Neural crest cell (in vitro differentiated cells): ENCODE measurements around the gene DHRS4. TPM values are rescaled to one million over a fixed set of nuclear protein-coding genes. Genes with fewer than 3 reads are reported as not detected.
"Not testable (repeated sequence)": the region's sequence is repeated elsewhere in the genome, so short reads cannot be mapped to it uniquely, and the experiment has no call there.

Source experiments
- DNase-seq: peaks from one replicate; pipeline ENCODE4 v3.0.0; 2021; ENCODE audit warnings: low read depth, mixed read lengths, low spot score
- H3K27ac Mint-ChIP-seq: one replicate; pipeline ENCODE4 v1.8.0; 2021; ENCODE audit warnings: mild to moderate bottlenecking, mixed read lengths; ENCODE audit not compliant: unreplicated experiment
- H3K27me3 Mint-ChIP-seq: 2 replicates; pipeline ENCODE4 v1.8.0; 2021; ENCODE audit warnings: low read depth, mild to moderate bottlenecking, mixed read lengths
- H3K36me3 Mint-ChIP-seq: 2 replicates; pipeline ENCODE4 v1.8.0; 2021; ENCODE audit warnings: low read depth, mild to moderate bottlenecking, mixed read lengths
- H3K4me1 Mint-ChIP-seq: 2 replicates; pipeline ENCODE4 v1.8.0; 2021; ENCODE audit warnings: mixed read lengths
- H3K4me3 Mint-ChIP-seq: one replicate; pipeline ENCODE4 v1.8.0; 2021; ENCODE audit warnings: mild to moderate bottlenecking, mixed read lengths
- H3K9me3 Mint-ChIP-seq: 2 replicates; pipeline ENCODE4 v1.8.0; 2021; ENCODE audit warnings: mixed read lengths
- total RNA-seq: library from RNA; stranded (reverse); gene quantifications from 2 replicates; pipeline ENCODE4 v1.2.1, GENCODE V29; 2021
- TF ChIP-seq, protein P1 (sequence below): fragments of 200-600 bp; sonication (generic); conservative IDR thresholded peaks from 2 replicates; pipeline ENCODE4 v1.5.0; 2021; ENCODE audit warnings: antibody characterized with exemption, mild to moderate bottlenecking

The DHRS4 gene
- total RNA-seq, 1 donor from 2014 or later, result 17.4 TPM

DNA sequence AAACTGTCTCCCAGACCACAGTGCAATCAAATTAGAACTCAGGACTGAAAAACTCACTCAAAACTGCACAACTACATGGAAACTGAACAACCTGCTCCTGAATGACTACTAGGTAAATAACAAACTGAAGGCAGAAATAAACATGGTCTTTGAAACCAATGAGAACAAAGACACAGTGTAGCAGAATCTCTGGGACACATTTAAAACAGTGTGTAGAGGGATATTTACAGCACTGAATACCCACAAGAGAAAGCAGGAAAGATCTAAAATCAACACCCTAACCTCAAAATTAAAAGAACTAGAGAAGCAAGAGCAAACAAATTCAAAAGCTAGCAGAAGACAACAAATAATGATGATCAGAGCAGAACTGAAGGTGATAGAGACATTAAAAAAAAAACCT, 20.5 kb downstream of the DHRS4 start:
- Mint-ChIP-seq H3K9me3 (peaks cover 18% of the 10 kb centered on the region), H3K36me3 (peaks cover 40% of the 10 kb centered on the region)
- not testable (repeated sequence) for DNase-seq, H3K4me1 Mint-ChIP-seq, H3K27me3 Mint-ChIP-seq, H3K4me3 Mint-ChIP-seq, H3K27ac Mint-ChIP-seq

DNA sequence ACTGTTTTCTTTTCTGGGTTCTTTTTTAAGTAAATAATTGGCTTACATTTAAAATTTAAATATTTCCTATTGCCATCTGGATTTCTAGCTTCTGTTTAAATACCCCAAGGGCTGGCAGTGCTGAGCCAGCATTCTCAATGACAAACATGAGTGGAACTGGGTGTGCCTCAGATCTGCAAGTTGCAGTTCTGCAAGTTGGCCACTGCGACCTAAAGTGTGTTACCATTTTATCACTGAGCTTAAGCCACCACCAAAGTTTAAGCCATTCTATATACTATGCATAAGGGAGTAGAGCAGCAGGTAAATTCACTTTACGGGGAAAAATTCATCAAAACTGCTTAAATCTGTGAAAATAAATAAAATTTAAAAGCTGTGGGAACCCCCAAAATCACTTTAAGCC, 23.6 kb downstream of the DHRS4 start:
- H3K4me3 Mint-ChIP-seq, H3K4me1 Mint-ChIP-seq, H3K27me3 Mint-ChIP-seq, H3K27ac Mint-ChIP-seq, DNase-seq: not testable (repeated sequence)
- Mint-ChIP-seq H3K9me3 (peaks cover 23% of the 10 kb centered on the region), H3K36me3 (peaks cover 47% of the 10 kb centered on the region)
- TF ChIP-seq, protein P1, sequence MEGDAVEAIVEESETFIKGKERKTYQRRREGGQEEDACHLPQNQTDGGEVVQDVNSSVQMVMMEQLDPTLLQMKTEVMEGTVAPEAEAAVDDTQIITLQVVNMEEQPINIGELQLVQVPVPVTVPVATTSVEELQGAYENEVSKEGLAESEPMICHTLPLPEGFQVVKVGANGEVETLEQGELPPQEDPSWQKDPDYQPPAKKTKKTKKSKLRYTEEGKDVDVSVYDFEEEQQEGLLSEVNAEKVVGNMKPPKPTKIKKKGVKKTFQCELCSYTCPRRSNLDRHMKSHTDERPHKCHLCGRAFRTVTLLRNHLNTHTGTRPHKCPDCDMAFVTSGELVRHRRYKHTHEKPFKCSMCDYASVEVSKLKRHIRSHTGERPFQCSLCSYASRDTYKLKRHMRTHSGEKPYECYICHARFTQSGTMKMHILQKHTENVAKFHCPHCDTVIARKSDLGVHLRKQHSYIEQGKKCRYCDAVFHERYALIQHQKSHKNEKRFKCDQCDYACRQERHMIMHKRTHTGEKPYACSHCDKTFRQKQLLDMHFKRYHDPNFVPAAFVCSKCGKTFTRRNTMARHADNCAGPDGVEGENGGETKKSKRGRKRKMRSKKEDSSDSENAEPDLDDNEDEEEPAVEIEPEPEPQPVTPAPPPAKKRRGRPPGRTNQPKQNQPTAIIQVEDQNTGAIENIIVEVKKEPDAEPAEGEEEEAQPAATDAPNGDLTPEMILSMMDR, result peak; percentile 38

DNA sequence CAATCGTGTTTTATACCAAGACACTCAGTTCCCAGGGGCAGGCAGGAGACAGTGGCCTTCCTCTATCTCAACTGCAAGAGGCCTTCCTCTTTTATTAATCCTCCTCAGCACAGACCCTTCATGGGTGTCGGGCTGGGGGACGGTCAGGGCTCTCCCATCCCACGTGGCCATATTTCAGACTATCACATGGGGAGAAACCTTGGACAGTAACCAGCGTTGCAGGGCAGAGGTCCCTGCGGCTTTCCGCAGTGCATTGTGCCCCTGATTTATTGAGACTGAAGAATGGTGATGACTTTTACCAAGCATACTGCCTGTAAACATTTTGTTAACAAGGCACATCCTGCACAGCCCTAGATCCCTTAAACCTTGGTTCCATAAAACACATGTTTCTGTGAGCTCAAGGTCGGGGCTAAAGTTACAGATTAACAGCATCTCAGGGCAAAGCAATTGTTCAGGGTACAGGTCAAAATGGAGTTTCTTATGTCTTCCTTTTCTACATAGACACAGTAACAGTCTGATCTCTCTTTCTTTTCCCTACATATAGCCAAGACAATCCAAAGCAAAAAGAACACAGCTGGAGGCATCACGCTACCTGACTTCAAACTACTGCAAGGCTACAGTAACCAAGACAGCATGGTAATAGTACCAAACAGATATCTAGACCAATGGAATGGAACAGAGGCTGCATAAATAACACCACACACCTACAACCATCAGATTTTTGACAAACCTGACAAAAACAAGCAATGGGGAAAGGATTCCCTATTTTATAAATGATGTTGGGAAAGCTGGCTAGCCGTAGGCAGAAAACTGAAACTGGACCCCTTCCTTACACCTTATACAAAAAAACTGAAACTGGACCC, 28.6 kb downstream of the DHRS4 start:
- not testable (repeated sequence) for H3K27me3 Mint-ChIP-seq, H3K4me1 Mint-ChIP-seq, H3K9me3 Mint-ChIP-seq, H3K27ac Mint-ChIP-seq, H3K4me3 Mint-ChIP-seq, DNase-seq
- H3K36me3 Mint-ChIP-seq, result peaks cover 30% of the 10 kb centered on the region

DNA sequence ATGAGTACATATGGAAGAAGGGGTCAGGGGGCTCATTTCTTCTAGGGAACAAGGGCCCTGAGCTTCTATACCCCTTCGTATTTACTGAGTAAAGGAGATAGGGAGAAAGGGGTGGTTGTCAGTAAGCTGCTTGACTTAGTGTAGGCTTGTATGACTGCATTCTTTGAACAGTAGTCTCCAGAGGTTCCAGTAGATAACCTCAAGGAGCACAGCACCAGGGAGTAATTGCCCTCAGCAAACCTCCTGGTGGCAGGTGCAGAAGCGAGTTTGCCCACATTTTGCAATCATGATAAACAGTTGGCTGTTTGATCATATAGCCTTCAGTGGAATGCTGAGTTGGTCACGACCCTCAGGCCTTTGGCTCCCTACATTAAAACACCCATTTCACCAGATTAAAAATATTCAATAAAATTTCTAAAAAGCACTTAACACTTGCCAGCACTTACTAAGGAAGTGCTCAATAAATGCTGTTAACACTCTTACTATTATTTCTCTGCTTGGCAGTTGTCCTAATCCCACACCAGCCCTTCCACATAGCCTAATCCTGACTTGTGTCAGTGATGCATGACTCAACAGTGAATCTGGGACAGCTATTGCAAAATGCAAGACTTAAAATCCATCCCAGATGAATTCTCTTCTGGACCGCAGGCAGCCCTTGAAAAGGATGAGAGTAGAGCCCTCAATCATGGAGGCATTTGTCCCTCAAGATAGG, 31.5 kb downstream of the DHRS4 start:
- peaks cover 8% of the 10 kb centered on the region for H3K9me3 Mint-ChIP-seq
- TF ChIP-seq, protein P1, result no peak
- H3K27me3 Mint-ChIP-seq, result no peaks in the 10 kb centered on the region
- no peak overlapping the region for H3K27ac Mint-ChIP-seq
- no peak overlapping the region for H3K4me3 Mint-ChIP-seq
- peaks cover 16% of the 10 kb centered on the region for H3K4me1 Mint-ChIP-seq
- DNase-seq, result no peak
- peaks cover 23% of the 10 kb centered on the region for H3K36me3 Mint-ChIP-seq

DNA sequence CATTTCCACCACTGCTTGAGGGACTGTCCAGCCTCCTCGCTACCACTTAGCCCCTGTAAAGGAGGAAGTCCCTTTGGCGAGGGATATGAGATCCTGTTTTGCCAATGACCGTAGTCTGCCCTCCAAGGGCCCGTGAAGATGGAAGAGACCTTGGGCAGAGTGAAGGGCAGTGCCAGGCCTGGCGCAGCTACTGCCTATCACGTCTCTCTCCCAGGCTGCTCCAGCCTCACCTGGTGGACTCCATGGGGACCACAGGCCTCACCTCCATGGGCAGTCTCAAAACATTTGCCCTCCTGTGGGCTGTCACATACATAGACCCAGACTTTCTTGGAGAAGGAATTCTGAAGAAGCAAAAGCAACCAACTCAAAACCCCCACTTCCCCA, 34.6 kb downstream of the DHRS4 start:
- Mint-ChIP-seq H3K4me1 (peaks cover 16% of the 10 kb centered on the region), H3K4me3 (peak overlapping the region; percentile 16)
- H3K9me3 Mint-ChIP-seq, H3K27me3 Mint-ChIP-seq, H3K36me3 Mint-ChIP-seq, H3K27ac Mint-ChIP-seq, DNase-seq: not testable (repeated sequence)

DNA sequence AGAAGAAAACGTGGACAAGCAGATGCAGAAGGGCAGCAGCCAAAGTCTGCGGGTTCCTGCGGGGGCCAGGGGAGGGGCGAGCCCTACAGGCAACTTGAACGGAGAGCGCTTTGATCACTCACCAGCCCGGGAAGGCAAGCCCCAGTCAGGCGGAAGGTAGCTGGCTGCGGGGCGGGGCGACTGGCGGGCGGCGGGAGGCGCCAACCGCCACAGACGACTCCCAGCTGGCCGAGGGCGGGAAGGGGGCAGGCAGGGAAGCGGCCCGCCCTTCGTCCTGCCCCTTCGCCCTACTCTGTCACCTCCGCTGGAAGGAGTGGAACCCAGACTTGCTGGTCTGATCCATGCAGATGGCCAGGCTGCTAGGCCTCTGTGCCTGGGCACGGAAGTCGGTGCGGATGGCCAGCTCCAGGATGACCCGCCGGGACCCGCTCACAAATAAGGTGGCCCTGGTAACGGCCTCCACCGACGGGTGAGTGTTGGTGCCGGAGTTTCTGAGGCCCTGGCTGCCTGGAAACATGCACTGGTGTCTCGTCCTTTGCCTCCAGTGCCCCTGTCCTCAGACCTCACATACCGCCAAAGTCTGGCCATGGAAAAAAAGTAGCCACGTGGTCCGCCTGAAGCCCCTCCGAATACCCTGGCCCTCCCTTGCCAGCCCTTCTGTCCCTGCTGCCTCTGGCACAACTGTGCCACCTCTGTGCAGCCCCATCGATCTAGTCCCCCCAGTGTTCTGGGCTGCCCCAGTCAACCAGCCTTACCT, 35.2 kb downstream of the DHRS4 start, which contains the start of gene DHRS4L2:
TSS of gene DHRS4L2 (plus strand) at position 323 of the 757 bp plus-strand sequence. CDS start at position 342, 19 bp downstream.
- Mint-ChIP-seq H3K27ac (peak within 1 kb of the TSS; percentile 50), H3K4me1 (peaks cover 16% of the 10 kb centered on the region), H3K4me3 (peak within 1 kb of the TSS; percentile 16)
- not testable (repeated sequence) for H3K27me3 Mint-ChIP-seq, H3K36me3 Mint-ChIP-seq, H3K9me3 Mint-ChIP-seq
- DNase-seq, result peak; percentile 57

DNA sequence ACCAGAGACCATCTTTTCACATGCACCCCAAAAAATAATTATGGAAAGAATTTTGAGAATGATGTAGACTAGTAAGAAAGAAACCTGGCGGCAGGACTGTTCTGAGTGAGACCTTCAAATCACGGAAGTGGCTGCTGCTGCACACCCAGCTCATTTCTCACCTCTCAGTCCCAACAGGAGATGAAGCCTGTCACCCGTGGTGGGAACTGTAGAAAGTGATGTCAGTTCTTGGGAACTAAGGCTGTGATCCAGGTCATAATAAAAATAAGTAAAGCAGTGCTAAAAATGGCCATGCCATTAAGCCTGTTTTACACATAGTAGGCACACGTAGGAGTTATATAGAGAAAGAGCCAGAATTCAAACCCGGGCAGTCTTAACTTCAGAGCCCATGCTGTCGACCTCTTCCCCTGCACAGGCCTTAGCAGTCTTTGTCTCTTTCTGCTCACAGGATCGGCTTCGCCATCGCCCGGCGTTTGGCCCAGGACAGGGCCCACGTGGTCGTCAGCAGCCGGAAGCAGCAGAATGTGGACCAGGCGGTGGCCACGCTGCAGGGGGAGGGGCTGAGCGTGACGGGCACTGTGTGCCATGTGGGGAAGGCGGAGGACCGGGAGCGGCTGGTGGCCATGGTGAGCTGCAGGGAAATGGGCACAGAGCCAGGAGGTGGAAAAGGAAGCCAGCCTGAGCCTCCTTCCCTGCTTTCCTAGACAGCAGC, 36.3 kb downstream of the DHRS4 start:
- not testable (repeated sequence) for H3K36me3 Mint-ChIP-seq, DNase-seq, H3K4me3 Mint-ChIP-seq, H3K27ac Mint-ChIP-seq, H3K9me3 Mint-ChIP-seq, H3K27me3 Mint-ChIP-seq
- H3K4me1 Mint-ChIP-seq, result peaks cover 16% of the 10 kb centered on the region

DNA sequence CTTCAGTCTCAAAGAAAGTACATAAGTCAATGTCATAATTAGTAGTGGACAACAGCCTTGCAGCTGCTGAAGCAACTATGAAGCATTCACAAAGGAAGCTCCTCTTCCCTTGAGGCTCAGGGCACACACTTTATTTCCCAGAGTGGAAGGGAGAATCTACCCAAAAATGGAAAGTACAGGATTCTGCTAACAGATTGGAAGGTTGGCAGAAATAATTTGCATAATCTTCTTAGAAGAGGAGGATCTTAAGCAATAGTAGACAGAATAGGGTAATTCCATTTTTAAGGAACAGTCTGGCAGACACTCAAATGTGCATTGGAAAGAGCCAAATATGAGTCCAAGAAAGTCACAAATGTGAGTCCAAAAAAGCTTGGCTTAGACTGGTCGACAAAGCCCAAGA, 37.4 kb downstream of the DHRS4 start:
- not testable (repeated sequence) for H3K27me3 Mint-ChIP-seq, H3K27ac Mint-ChIP-seq, H3K36me3 Mint-ChIP-seq, DNase-seq, H3K9me3 Mint-ChIP-seq, H3K4me3 Mint-ChIP-seq
- H3K4me1 Mint-ChIP-seq, result peaks cover 16% of the 10 kb centered on the region

DNA sequence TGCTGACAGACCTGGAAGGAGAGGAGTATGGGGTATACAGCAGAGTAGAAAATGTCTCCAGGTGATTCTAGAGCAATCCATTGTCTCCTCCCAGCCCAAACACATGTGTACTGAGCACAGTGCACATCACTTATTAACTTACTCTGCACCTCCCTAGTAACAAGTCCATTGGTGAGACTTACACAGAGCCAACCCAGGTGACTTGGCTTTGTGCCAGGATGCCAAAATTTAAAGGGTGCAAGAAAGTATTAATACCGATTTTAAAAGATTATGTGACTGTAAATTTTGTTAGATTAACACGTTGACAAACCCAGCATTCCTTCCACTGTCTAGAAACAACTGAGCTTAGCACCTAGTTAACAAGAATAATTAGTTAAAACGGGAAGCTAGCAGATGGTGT, 39.5 kb downstream of the DHRS4 start:
- H3K4me3 Mint-ChIP-seq, H3K27me3 Mint-ChIP-seq, H3K36me3 Mint-ChIP-seq, DNase-seq, H3K9me3 Mint-ChIP-seq, H3K27ac Mint-ChIP-seq: not testable (repeated sequence)
- H3K4me1 Mint-ChIP-seq, result peaks cover 15% of the 10 kb centered on the region

DNA sequence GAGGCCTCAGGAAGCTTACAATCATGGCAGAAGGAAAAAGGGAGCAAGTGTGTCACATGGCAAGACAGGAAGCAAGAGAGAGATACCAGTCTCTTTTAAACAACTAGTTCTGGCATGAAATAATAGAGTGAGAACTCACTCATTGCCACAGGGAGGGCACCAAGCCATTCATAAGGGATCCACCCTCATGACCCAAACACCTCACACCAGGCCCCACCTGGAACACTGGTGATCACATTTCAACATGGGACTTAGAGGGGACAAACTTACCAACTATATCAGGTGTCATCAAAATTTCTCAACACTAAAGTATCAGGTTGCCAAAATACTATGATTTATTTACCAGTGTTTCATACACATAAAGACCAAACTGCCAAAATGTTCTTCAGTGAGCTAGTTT, 42.4 kb downstream of the DHRS4 start:
- not testable (repeated sequence) for DNase-seq, H3K4me1 Mint-ChIP-seq, H3K27ac Mint-ChIP-seq, H3K9me3 Mint-ChIP-seq, H3K27me3 Mint-ChIP-seq, H3K36me3 Mint-ChIP-seq, H3K4me3 Mint-ChIP-seq
